HG02588 (cell line): ENCODE results near the gene CCNQ.

Experiments
- ATAC-seq: cut with Tn5 transposase; IDR thresholded peaks from one replicate; pipeline ENCODE4 v1.9.1; 2021; ENCODE audit warnings: mild to moderate bottlenecking, moderate library complexity; ENCODE audit not compliant: unreplicated experiment

Gene CCNQ

GRCh38 chrX:153578200-153578835 lies 20.6 kb downstream of the CCNQ start:
- no peak for ATAC-seq

- ATAC-seq, result no peak
These were observed 22.0 kb downstream of the CCNQ start for GRCh38 chrX:153576961-153577360.

GRCh38 chrX:153576239-153576870 lies 22.6 kb downstream of the CCNQ start:
- ATAC-seq, result no peak

- no peak for ATAC-seq
These were observed 25.0 kb downstream of the CCNQ start for GRCh38 chrX:153573984-153574383.

GRCh38 chrX:153572601-153573000 lies 26.3 kb downstream of the CCNQ start:
- no peak for ATAC-seq

- no peak for ATAC-seq
These were observed 27.4 kb downstream of the CCNQ start for GRCh38 chrX:153571534-153571908.

GRCh38 chrX:153569475-153569874 lies 29.5 kb downstream of the CCNQ start:
- ATAC-seq, result no peak

- ATAC-seq, result no peak
These were observed 30.4 kb downstream of the CCNQ start for GRCh38 chrX:153568451-153569011.

- no peak for ATAC-seq
These were observed 32.9 kb downstream of the CCNQ start for GRCh38 chrX:153565996-153566580.

- ATAC-seq, result no peak
These were observed 34.8 kb downstream of the CCNQ start for GRCh38 chrX:153564047-153564606.

GRCh38 chrX:153562546-153562945 lies 36.4 kb downstream of the CCNQ start:
- no peak for ATAC-seq

- no peak for ATAC-seq
These were observed 37.6 kb downstream of the CCNQ start for GRCh38 chrX:153561337-153561736.

- ATAC-seq, result no peak
These were observed 38.5 kb downstream of the CCNQ start for GRCh38 chrX:153560466-153560865.

GRCh38 chrX:153560000-153560399 lies 38.9 kb downstream of the CCNQ start:
- no peak for ATAC-seq

- no peak for ATAC-seq
These were observed 41.2 kb downstream of the CCNQ start for GRCh38 chrX:153557618-153558355.

- ATAC-seq, result no peak
These were observed 42.2 kb downstream of the CCNQ start for GRCh38 chrX:153556767-153557166.

GRCh38 chrX:153554519-153555167 lies 44.3 kb downstream of the CCNQ start:
- ATAC-seq, result no peak

- no peak for ATAC-seq
These were observed 47.8 kb downstream of the CCNQ start for GRCh38 chrX:153551135-153551534.

- no peak for ATAC-seq
These were observed 49.1 kb downstream of the CCNQ start for GRCh38 chrX:153549807-153550206.

GRCh38 chrX:153549231-153549630 lies 49.7 kb downstream of the CCNQ start:
- ATAC-seq, result no peak

- no peak for ATAC-seq
These were observed 51.7 kb downstream of the CCNQ start for GRCh38 chrX:153547195-153547594.
